Fibroblast of lung (primary cell): ENCODE measurements around the gene NAGPA. TPM values are rescaled to one million over a fixed set of nuclear protein-coding genes. Genes with fewer than 3 reads are reported as not detected.
"Not testable (repeated sequence)": the region's sequence is repeated elsewhere in the genome, so short reads cannot be mapped to it uniquely, and the experiment has no call there.

ENCODE experiments used
- DNase-seq, 2 donors: peaks; one replicate each; pipeline versions ENCODE4 v3.0.0 to v3.0.0-alpha.2; 2010; ENCODE audit warnings: low read depth in 2 of 2
- H2AFZ ChIP-seq: 2 replicates; pipeline ENCODE4 v1.5.1; 2012; ENCODE audit warnings: low read length, control low read depth, inconsistent platforms
- H3K27ac ChIP-seq: 2 replicates; pipeline ENCODE4 v1.5.1; 2011; ENCODE audit warnings: low read length, control low read depth; ENCODE audit not compliant: insufficient read depth
- H3K27me3 ChIP-seq: 2 replicates; pipeline ENCODE4 v1.5.1; 2011; ENCODE audit warnings: mild to moderate bottlenecking, low read length; ENCODE audit not compliant: control insufficient read depth, insufficient read depth
- H3K36me3 ChIP-seq: 2 replicates; pipeline ENCODE4 v1.5.1; 2011; ENCODE audit warnings: low read length; ENCODE audit not compliant: control insufficient read depth, insufficient read depth
- H3K4me1 ChIP-seq: 2 replicates; pipeline ENCODE4 v1.5.1; 2011; ENCODE audit warnings: low read length; ENCODE audit not compliant: control insufficient read depth, insufficient read depth; ENCODE audit errors: extremely low read depth
- H3K4me2 ChIP-seq: 2 replicates; pipeline ENCODE4 v1.5.1; 2011; ENCODE audit warnings: low read length, control low read depth; ENCODE audit not compliant: insufficient read depth; ENCODE audit errors: extremely low read depth
- H3K4me3 ChIP-seq, 4 experiments: fragments of 200-600 bp in 1 of 4; sonication (generic) in 1 of 4; replicated peaks in 1 of 4; 2 replicates each; pipeline ENCODE4 v1.5.1; 2011 to 2016; ENCODE audit warnings: low read length in 4 of 4, low read depth in 3 of 4, mild to moderate bottlenecking in 3 of 4, control low read depth in 2 of 4, inconsistent platforms in 1 of 4, mixed read lengths in 1 of 4; ENCODE audit not compliant: insufficient read depth in 1 of 4; ENCODE audit errors: control extremely low read depth in 1 of 4
- H3K79me2 ChIP-seq: 2 replicates; pipeline ENCODE4 v1.5.1; 2012; ENCODE audit warnings: mild to moderate bottlenecking, low read length, inconsistent platforms; ENCODE audit not compliant: control insufficient read depth, insufficient read depth
- H3K9ac ChIP-seq: 2 replicates; pipeline ENCODE4 v1.5.1; 2011; ENCODE audit warnings: mild to moderate bottlenecking, low read length, control low read depth; ENCODE audit not compliant: insufficient read depth
- H3K9me3 ChIP-seq: 2 replicates; pipeline ENCODE4 v1.5.1; 2012; ENCODE audit warnings: low read depth, low read length; ENCODE audit not compliant: control insufficient read depth, insufficient read depth
- H4K20me1 ChIP-seq: 2 replicates; pipeline ENCODE4 v1.5.1; 2011; ENCODE audit warnings: low read length; ENCODE audit not compliant: control insufficient read depth, insufficient read depth; ENCODE audit errors: extremely low read depth
- CTCF ChIP-seq, 2 donors: IDR thresholded peaks in 1 of 2; conservative IDR thresholded peaks in 1 of 2; 1 replicate in 1 of 2; 2 replicates in 1 of 2; pipeline ENCODE4 v1.5.1; 2011 to 2012; ENCODE audit warnings: low read length in 2 of 2, control low read depth in 1 of 2, inconsistent platforms in 1 of 2, low read depth in 1 of 2, mild to moderate bottlenecking in 1 of 2
- EZH2 ChIP-seq: IDR thresholded peaks from 2 replicates; pipeline ENCODE4 v1.5.1; 2012; ENCODE audit warnings: low read length, control low read depth, mild to moderate bottlenecking; ENCODE audit errors: missing control alignments
- polyA plus RNA-seq, 2 donors: library from polyadenylated mRNA; depleted of rRNA in 1 of 2; stranded (reverse) in 1 of 2; unstranded in 1 of 2; fragments of >200 nt; gene quantifications; 2 replicates each; pipeline ENCODE4 v1.2.1, GENCODE V29; 2011 to 2012; ENCODE audit warnings: missing spikeins in 1 of 2
- total RNA-seq: library from RNA; depleted of rRNA; stranded (reverse); fragments of >200 nt; gene quantifications from 2 replicates; pipeline ENCODE4 v1.2.1, GENCODE V29; 2014

NAGPA gene
- total and polyA plus RNA-seq, 2 donors (not counting 1 experiment from before 2014, with no cell fraction given) = 9.7 to 17.7 TPM

- H3K4me2 ChIP-seq = no peak overlapping the region
- no peak overlapping the region for H2AFZ ChIP-seq
- no peaks in the 10 kb centered on the region for H4K20me1 ChIP-seq
- TF ChIP-seq EZH2 (no peak), CTCF (conservative IDR thresholded peaks at IDR 0.05 in 1 of 2, IDR thresholded peaks at IDR 0.05 in 1 of 2; ENCODE audit: low read depth in 1 of 2, low read length in 2 of 2) (no peak)
- H3K27me3 ChIP-seq = no peaks in the 10 kb centered on the region
- no peak overlapping the region for H3K27ac ChIP-seq
- H3K9ac ChIP-seq = no peak overlapping the region
- H3K4me1 ChIP-seq = peaks cover 3% of the 10 kb centered on the region
- H3K9me3 ChIP-seq = no peaks in the 10 kb centered on the region
- peaks cover 12% of the 10 kb centered on the region for H3K36me3 ChIP-seq
- no peak for DNase-seq
- peaks cover 8% of the 10 kb centered on the region for H3K79me2 ChIP-seq
- no peak overlapping the region for H3K4me3 ChIP-seq
These were observed 43.6 kb upstream of the NAGPA start for GRCh38 chr16:5077304-5077703.

GRCh38 chr16:5075637-5076036 lies 41.9 kb upstream of the NAGPA start:
- H3K9ac ChIP-seq = no peak overlapping the region
- peaks cover 11% of the 10 kb centered on the region for H3K79me2 ChIP-seq
- no peaks in the 10 kb centered on the region for H3K9me3 ChIP-seq
- H3K4me2 ChIP-seq = no peak overlapping the region
- no peak overlapping the region for H2AFZ ChIP-seq
- DNase-seq = no peak
- H3K4me1 ChIP-seq = peaks cover 3% of the 10 kb centered on the region
- H3K4me3 ChIP-seq = no peak overlapping the region
- no peaks in the 10 kb centered on the region for H4K20me1 ChIP-seq
- peaks cover 12% of the 10 kb centered on the region for H3K36me3 ChIP-seq
- no peak for TF ChIP-seq EZH2
- no peak for TF ChIP-seq CTCF (conservative IDR thresholded peaks at IDR 0.05 in 1 of 2, IDR thresholded peaks at IDR 0.05 in 1 of 2; ENCODE audit: low read depth in 1 of 2, low read length in 2 of 2)
- H3K27ac ChIP-seq = no peak overlapping the region
- H3K27me3 ChIP-seq = no peaks in the 10 kb centered on the region

GRCh38 chr16:5073771-5074170 lies 40.0 kb upstream of the NAGPA start:
- H3K9ac ChIP-seq, DNase-seq, H3K4me1 ChIP-seq, H4K20me1 ChIP-seq, H3K4me3 ChIP-seq, H3K9me3 ChIP-seq, H3K27ac ChIP-seq, H2AFZ ChIP-seq, H3K4me2 ChIP-seq, H3K27me3 ChIP-seq: not testable (repeated sequence)
- peaks cover 11% of the 10 kb centered on the region for H3K79me2 ChIP-seq
- H3K36me3 ChIP-seq = peaks cover 12% of the 10 kb centered on the region
